ENCODE data around the gene HDAC10. TPM values are rescaled to one million over a fixed set of nuclear protein-coding genes. Genes with fewer than 3 reads are reported as not detected.

Gene HDAC10
- total RNA-seq, 1 donor from 2014 or later, result 14.5 TPM

GRCh38 chr22:50199251-50199721, 51.8 kb downstream of the HDAC10 start:
- ATAC-seq (no peak), DNase-seq (ENCODE audit: missing footprints) (no peak)
- intact Hi-C loops (cut with DNase I), result no loop called here

- intact Hi-C loops (cut with DNase I), result no loop called here
- no peak for ATAC-seq
- no peak for DNase-seq (ENCODE audit: missing footprints)
These were observed 52.4 kb downstream of the HDAC10 start for GRCh38 chr22:50198624-50199017.

- DNase-seq (ENCODE audit: missing footprints), result no peak
- no peak for ATAC-seq
- intact Hi-C loops (cut with DNase I), result no loop called here
These were observed 53.0 kb downstream of the HDAC10 start for GRCh38 chr22:50197856-50198623.

GRCh38 chr22:50197000-50197800, 53.9 kb downstream of the HDAC10 start:
- intact Hi-C loops (cut with DNase I), result no loop called here
- no peak for ATAC-seq
- DNase-seq (ENCODE audit: missing footprints), result no peak

GRCh38 chr22:50196256-50196655, 54.8 kb downstream of the HDAC10 start:
- ATAC-seq (no peak), DNase-seq (ENCODE audit: missing footprints) (no peak)
- intact Hi-C loops (cut with DNase I), result no loop called here

Other genes starting within 250 kb of the HDAC10 start
- gene IL17REL, start 238.5 kb downstream of the HDAC10 start, total RNA-seq, result not detected
- gene TTLL8, start 193.0 kb downstream of the HDAC10 start, total RNA-seq, result not detected
- gene MLC1, start 165.8 kb downstream of the HDAC10 start, total RNA-seq, result 0.05 TPM
- gene MOV10L1, start 161.3 kb downstream of the HDAC10 start, total RNA-seq, result not detected
- 0.43 TPM for gene PANX2, start 80.5 kb downstream of the HDAC10 start, total RNA-seq
- gene TRABD, start 65.4 kb downstream of the HDAC10 start, total RNA-seq, result 22.3 TPM
- gene SELENOO, start 50.3 kb downstream of the HDAC10 start, total RNA-seq, result 15.5 TPM
- gene TUBGCP6, start 6.2 kb downstream of the HDAC10 start, total RNA-seq, result 17.5 TPM
- gene MAPK12, start 10.4 kb upstream of the HDAC10 start, total RNA-seq, result 18.2 TPM
- 10.0 TPM for gene MAPK11, start 19.1 kb upstream of the HDAC10 start, total RNA-seq
- 70.6 TPM for gene PLXNB2, start 56.4 kb upstream of the HDAC10 start, total RNA-seq
- 1.7 TPM for gene DENND6B, start 75.7 kb upstream of the HDAC10 start, total RNA-seq
- gene PPP6R2, start 92.1 kb upstream of the HDAC10 start, total RNA-seq, result 42.4 TPM
- gene SBF1, start 223.8 kb upstream of the HDAC10 start, total RNA-seq, result 47.7 TPM
- not detected for gene ADM2, start 230.3 kb upstream of the HDAC10 start, total RNA-seq
- gene MIOX, start 235.6 kb upstream of the HDAC10 start, total RNA-seq, result not detected

Data from Right ventricle myocardium inferior (tissue), 1 donor.